ENCODE results near the gene S1PR5.

The S1PR5 gene

GRCh38 chr19:10513223-10513622 is 4.0 kb downstream of the S1PR5 start:
- no peak for DNase-seq

GRCh38 chr19:10510301-10510802 is 6.9 kb downstream of the S1PR5 start:
- DNase-seq = no peak

- no peak for DNase-seq
These were observed 8.5 kb downstream of the S1PR5 start for GRCh38 chr19:10508707-10509106.

GRCh38 chr19:10508036-10508435 is 9.2 kb downstream of the S1PR5 start:
- no peak for DNase-seq

- DNase-seq = peak; percentile 50
These were observed 11.5 kb downstream of the S1PR5 start for GRCh38 chr19:10505583-10506229.

GRCh38 chr19:10503002-10503789 is 14.1 kb downstream of the S1PR5 start, which contains the start of gene KEAP1:
Gene KEAP1, minus strand, starts transcription at chr19:10503356. Its CDS starts 3,323 bp downstream, at chr19:10500033.
- no peak for DNase-seq

- peak; percentile 88 for DNase-seq
These were observed 14.7 kb downstream of the S1PR5 start for GRCh38 chr19:10502524-10503001.

- peak; percentile 95 for DNase-seq
These were observed 15.2 kb downstream of the S1PR5 start for GRCh38 chr19:10501971-10502523.

- DNase-seq = no peak
These were observed 17.0 kb downstream of the S1PR5 start for GRCh38 chr19:10500247-10500592.

- no peak for DNase-seq
These were observed 17.5 kb downstream of the S1PR5 start for GRCh38 chr19:10499550-10500246.

GRCh38 chr19:10497371-10497770 is 19.9 kb downstream of the S1PR5 start:
- no peak for DNase-seq

- DNase-seq = no peak
These were observed 25.7 kb downstream of the S1PR5 start for GRCh38 chr19:10491472-10492047.

- DNase-seq = no peak
These were observed 30.7 kb downstream of the S1PR5 start for GRCh38 chr19:10486551-10486950.

GRCh38 chr19:10478903-10479384 is 38.3 kb downstream of the S1PR5 start:
- peak; percentile 93 for DNase-seq

GRCh38 chr19:10478476-10478875 is 38.8 kb downstream of the S1PR5 start:
- no peak for DNase-seq

- no peak for DNase-seq
These were observed 42.2 kb downstream of the S1PR5 start for GRCh38 chr19:10474962-10475451.

- no peak for DNase-seq
These were observed 44.1 kb downstream of the S1PR5 start for GRCh38 chr19:10473192-10473591.

- peak; percentile 48 for DNase-seq
These were observed 45.3 kb downstream of the S1PR5 start for GRCh38 chr19:10471909-10472308.

GRCh38 chr19:10468133-10468532 is 49.1 kb downstream of the S1PR5 start:
- no peak for DNase-seq

GRCh38 chr19:10467104-10467706 is 50.0 kb downstream of the S1PR5 start:
- no peak for DNase-seq

GRCh38 chr19:10464456-10464855 is 52.8 kb downstream of the S1PR5 start:
- DNase-seq = no peak
